Measurements from ENCODE around the gene TAOK3. TPM values are rescaled to one million over a fixed set of nuclear protein-coding genes. Genes with fewer than 3 reads are reported as not detected.
"Not testable (repeated sequence)": the region's sequence is repeated elsewhere in the genome, so short reads cannot be mapped to it uniquely, and the experiment has no call there.

Gene TAOK3
- total RNA-seq, 3 donors from 2014 or later: 43.5 to 57.8 (median 46.9) TPM

DNA sequence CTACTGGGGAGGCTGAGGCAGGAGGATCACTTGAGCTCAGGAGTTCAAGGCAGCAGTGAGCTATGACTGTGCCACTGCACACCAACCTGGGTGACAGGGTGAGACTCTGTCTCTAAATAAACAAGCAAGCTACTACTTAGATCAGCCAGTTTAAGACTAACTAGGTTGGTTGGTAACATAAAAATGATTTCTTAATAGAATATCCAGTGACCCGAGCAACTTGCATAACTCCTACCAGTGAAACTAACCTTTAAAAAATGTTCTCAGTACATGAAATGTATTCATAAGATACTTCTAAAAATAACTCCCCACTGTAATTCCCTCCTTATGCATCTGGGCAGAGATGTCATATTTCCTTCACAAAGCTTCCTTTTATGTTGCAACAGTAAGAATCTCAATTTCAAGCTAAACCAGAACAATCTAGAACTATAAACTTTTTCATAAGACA, 15.9 kb downstream of the TAOK3 start:
- intact Hi-C loops (cut with DNase I; ENCODE audit: low total_unique reads): no loop called here
- H3K27me3 ChIP-seq: no peaks in the 10 kb centered on the region
- H3K36me3 ChIP-seq: no peaks in the 10 kb centered on the region
- H3K27ac ChIP-seq: peak overlapping the region; percentile 61 to 81
- no peak for DNase-seq (ENCODE audit: low spot score in 2 of 2)
- H3K9me3 ChIP-seq: no peaks in the 10 kb centered on the region
- TF ChIP-seq POLR2A (IDR thresholded peaks at IDR 0.05): no peak
- TF ChIP-seq, protein P1, sequence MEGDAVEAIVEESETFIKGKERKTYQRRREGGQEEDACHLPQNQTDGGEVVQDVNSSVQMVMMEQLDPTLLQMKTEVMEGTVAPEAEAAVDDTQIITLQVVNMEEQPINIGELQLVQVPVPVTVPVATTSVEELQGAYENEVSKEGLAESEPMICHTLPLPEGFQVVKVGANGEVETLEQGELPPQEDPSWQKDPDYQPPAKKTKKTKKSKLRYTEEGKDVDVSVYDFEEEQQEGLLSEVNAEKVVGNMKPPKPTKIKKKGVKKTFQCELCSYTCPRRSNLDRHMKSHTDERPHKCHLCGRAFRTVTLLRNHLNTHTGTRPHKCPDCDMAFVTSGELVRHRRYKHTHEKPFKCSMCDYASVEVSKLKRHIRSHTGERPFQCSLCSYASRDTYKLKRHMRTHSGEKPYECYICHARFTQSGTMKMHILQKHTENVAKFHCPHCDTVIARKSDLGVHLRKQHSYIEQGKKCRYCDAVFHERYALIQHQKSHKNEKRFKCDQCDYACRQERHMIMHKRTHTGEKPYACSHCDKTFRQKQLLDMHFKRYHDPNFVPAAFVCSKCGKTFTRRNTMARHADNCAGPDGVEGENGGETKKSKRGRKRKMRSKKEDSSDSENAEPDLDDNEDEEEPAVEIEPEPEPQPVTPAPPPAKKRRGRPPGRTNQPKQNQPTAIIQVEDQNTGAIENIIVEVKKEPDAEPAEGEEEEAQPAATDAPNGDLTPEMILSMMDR (IDR thresholded peaks at IDR 0.05): no peak
- no peak for TF ChIP-seq POLR2AphosphoS5 (IDR thresholded peaks at IDR 0.05)
- H3K4me1 ChIP-seq: no peaks in the 10 kb centered on the region
- H3K4me3 ChIP-seq: peak overlapping the region in 1 of 3 donors; percentile 29

GRCh38 chr12:118355843-118356242, 16.9 kb downstream of the TAOK3 start:
- intact Hi-C loops (cut with DNase I; ENCODE audit: low total_unique reads): no loop called here
- TF ChIP-seq POLR2AphosphoS5 (IDR thresholded peaks at IDR 0.05) (no peak), POLR2A (IDR thresholded peaks at IDR 0.05) (no peak)
- TF ChIP-seq, protein P1 (IDR thresholded peaks at IDR 0.05): no peak
- Histone ChIP-seq H3K9me3 (no peaks in the 10 kb centered on the region), H3K4me3 (no peak overlapping the region), H3K4me1 (no peaks in the 10 kb centered on the region), H3K27ac (peak overlapping the region in 1 of 2 donors; percentile 81), H3K27me3 (no peaks in the 10 kb centered on the region), H3K36me3 (no peaks in the 10 kb centered on the region)
- DNase-seq (ENCODE audit: low spot score in 2 of 2): no peak

DNA sequence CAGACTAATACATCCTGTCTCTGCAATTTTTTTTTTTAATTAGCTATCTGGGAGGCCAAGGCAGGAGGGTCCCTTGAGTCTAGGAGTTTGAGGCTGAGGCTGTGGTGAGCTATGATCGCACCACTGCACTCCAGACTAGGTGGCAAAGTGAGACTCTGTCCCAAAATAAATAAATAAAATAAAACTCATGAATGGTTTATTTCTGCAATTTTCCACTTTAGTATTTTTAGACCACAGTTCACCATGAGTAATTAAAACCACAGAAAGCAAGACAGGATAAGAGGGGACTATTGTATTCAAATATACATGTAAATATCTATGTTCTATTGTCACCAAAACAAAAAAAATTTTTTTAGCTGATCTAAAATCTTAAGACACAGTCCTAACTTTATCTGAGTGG, 17.8 kb downstream of the TAOK3 start:
- H3K4me3 ChIP-seq: no peak overlapping the region
- no peaks in the 10 kb centered on the region for H3K27me3 ChIP-seq
- no peaks in the 10 kb centered on the region for H3K9me3 ChIP-seq
- H3K36me3 ChIP-seq: no peaks in the 10 kb centered on the region
- no peak overlapping the region for H3K27ac ChIP-seq
- DNase-seq (ENCODE audit: low spot score in 2 of 2): no peak
- TF ChIP-seq POLR2AphosphoS5 (IDR thresholded peaks at IDR 0.05) (no peak), POLR2A (IDR thresholded peaks at IDR 0.05) (no peak)
- TF ChIP-seq, protein P1 (IDR thresholded peaks at IDR 0.05): no peak
- H3K4me1 ChIP-seq: no peaks in the 10 kb centered on the region
- intact Hi-C loops (cut with DNase I; ENCODE audit: low total_unique reads): no loop called here

GRCh38 chr12:118354503-118354902, 18.2 kb downstream of the TAOK3 start:
- H3K4me1 ChIP-seq; intact Hi-C loops (cut with DNase I; ENCODE audit: low total_unique reads); H3K36me3 ChIP-seq; DNase-seq (ENCODE audit: low spot score in 2 of 2); H3K4me3 ChIP-seq; H3K27ac ChIP-seq; H3K9me3 ChIP-seq; H3K27me3 ChIP-seq: not testable (repeated sequence)

- DNase-seq (ENCODE audit: low spot score in 2 of 2): no peak
- Histone ChIP-seq H3K4me1 (no peaks in the 10 kb centered on the region), H3K36me3 (no peaks in the 10 kb centered on the region), H3K27ac (no peak overlapping the region), H3K9me3 (no peaks in the 10 kb centered on the region), H3K27me3 (no peaks in the 10 kb centered on the region), H3K4me3 (no peak overlapping the region)
- intact Hi-C loops (cut with DNase I; ENCODE audit: low total_unique reads): no loop called here
- TF ChIP-seq POLR2AphosphoS5 (IDR thresholded peaks at IDR 0.05) (no peak), POLR2A (IDR thresholded peaks at IDR 0.05) (no peak)
- TF ChIP-seq, protein P1 (IDR thresholded peaks at IDR 0.05): no peak
Observed at GRCh38 chr12:118353721-118354120, 19.0 kb downstream of the TAOK3 start.

All from breast epithelium (tissue), 4 donors.